Measurements from ENCODE around the gene CAMK2N2. TPM values are rescaled to one million over a fixed set of nuclear protein-coding genes. Genes with fewer than 3 reads are reported as not detected.

The CAMK2N2 gene
- total RNA-seq, 4 donors from 2014 or later: not detected

- Histone ChIP-seq H3K36me3 (peaks cover 0 to 18% (median 8%) of the 10 kb centered on the region in 4 donors), H3K27ac (peak overlapping the region; percentile 36 to 69 (median 54)), H3K4me1 (peaks cover 0 to 5% (median 2%) of the 10 kb centered on the region in 4 donors), H3K27me3 (no peaks in the 10 kb centered on the region), H3K4me3 (peak overlapping the region in 3 of 4 donors; percentile 14 to 32 (median 22)), H3K9me3 (no peaks in the 10 kb centered on the region)
- intact Hi-C loops (cut with DNase I; ENCODE audit: low total_unique reads): no loop called here
- in situ Hi-C loops (cut with MboI; ENCODE audit: low pct_ligation_motif_present in 1 of 4, low pct_unique_long_range_greater_than_20kb in 1 of 4, low sequenced_read_pairs in 3 of 4): loop anchor here in 3 of 4 donors (25.0 kb wide), 2 partner anchors 104 to 354 kb away; partner anchors contain the start of genes PARL (in 3 of the 3) and EIF2B5 (in 1 of the 3)
- TF ChIP-seq EP300 (IDR thresholded peaks at IDR 0.05; ENCODE audit: low read depth): no peak
- TF ChIP-seq POLR2A (IDR thresholded peaks at IDR 0.05): no peak
- peak; percentile 30 to 76 (median 58) for TF ChIP-seq CTCF (IDR thresholded peaks at IDR 0.05)
- peak in 2 of 3 donors; percentile 8 to 22 for TF ChIP-seq POLR2AphosphoS5 (IDR thresholded peaks at IDR 0.05)
- DNase-seq: peak; percentile 76
- WGBS, 2 donors (ENCODE audit: low coverage in 1 of 2): 24% methylated on average over 34 of the region's 46 CpGs; no CpG with 5 or more reads in 1 of the 2 donors
Observed at GRCh38 chr3:184241447-184242296, 19.7 kb downstream of the CAMK2N2 start.

- peaks cover 0 to 18% (median 8%) of the 10 kb centered on the region in 4 donors for H3K36me3 ChIP-seq
- TF ChIP-seq EP300 (IDR thresholded peaks at IDR 0.05; ENCODE audit: low read depth): no peak
- peak in 1 of 3 donors; percentile 3 for TF ChIP-seq POLR2AphosphoS5 (IDR thresholded peaks at IDR 0.05)
- intact Hi-C loops (cut with DNase I; ENCODE audit: low total_unique reads) (no loop called here), in situ Hi-C loops (cut with MboI; ENCODE audit: low pct_ligation_motif_present in 1 of 4, low pct_unique_long_range_greater_than_20kb in 1 of 4, low sequenced_read_pairs in 3 of 4) (loop anchor here in 3 of 4 donors (25.0 kb wide), 2 partner anchors 104 to 354 kb away; partner anchors contain the start of genes PARL (in 3 of the 3) and EIF2B5 (in 1 of the 3))
- H3K27me3 ChIP-seq: no peaks in the 10 kb centered on the region
- H3K4me1 ChIP-seq: peaks cover 0 to 5% (median 2%) of the 10 kb centered on the region in 4 donors
- H3K9me3 ChIP-seq: no peaks in the 10 kb centered on the region
- 51% methylated on average over 9 of the region's 17 CpGs; no CpG with 5 or more reads in 1 of the 2 donors for WGBS, 2 donors (ENCODE audit: low coverage in 1 of 2)
- no peak for DNase-seq
- peak overlapping the region in 1 of 4 donors; percentile 69 for H3K27ac ChIP-seq
- H3K4me3 ChIP-seq: peak overlapping the region in 1 of 4 donors; percentile 32
Observed at GRCh38 chr3:184241141-184241446, 20.3 kb downstream of the CAMK2N2 start.

- Histone ChIP-seq H3K27me3 (no peaks in the 10 kb centered on the region), H3K27ac (no peak overlapping the region), H3K36me3 (peaks cover 0 to 18% (median 8%) of the 10 kb centered on the region in 4 donors), H3K4me3 (no peak overlapping the region), H3K9me3 (no peaks in the 10 kb centered on the region), H3K4me1 (peaks cover 0 to 5% (median 2%) of the 10 kb centered on the region in 4 donors)
- no peak for TF ChIP-seq CTCF (IDR thresholded peaks at IDR 0.05)
- TF ChIP-seq POLR2A (IDR thresholded peaks at IDR 0.05): no peak
- no peak for TF ChIP-seq POLR2AphosphoS5 (IDR thresholded peaks at IDR 0.05)
- TF ChIP-seq EP300 (IDR thresholded peaks at IDR 0.05; ENCODE audit: low read depth): no peak
- 60 to 71% methylated on average over 1 to 4 of the region's 4 CpGs for whole genome bisulfite sequencing, 2 donors (ENCODE audit: low coverage in 1 of 2)
- intact Hi-C loops (cut with DNase I; ENCODE audit: low total_unique reads) (no loop called here), in situ Hi-C loops (cut with MboI; ENCODE audit: low pct_ligation_motif_present in 1 of 4, low pct_unique_long_range_greater_than_20kb in 1 of 4, low sequenced_read_pairs in 3 of 4) (loop anchor here in 3 of 4 donors (25.0 kb wide), 2 partner anchors 103 to 353 kb away; partner anchors contain the start of genes PARL (in 3 of the 3) and EIF2B5 (in 1 of the 3))
- DNase-seq: no peak
Observed at GRCh38 chr3:184240384-184241140, 20.8 kb downstream of the CAMK2N2 start.

- intact Hi-C loops (cut with DNase I; ENCODE audit: low total_unique reads): loop anchor here (10.0 kb wide), 2 partner anchors 95 to 345 kb away; no protein-coding TSS in a partner anchor
Observed at GRCh38 chr3:184239708-184240107, 21.6 kb downstream of the CAMK2N2 start.

More at GRCh38 chr3:184239708-184240107, 21.6 kb downstream of the CAMK2N2 start:
- Histone ChIP-seq H3K36me3 (peaks cover 0 to 15% (median 6%) of the 10 kb centered on the region in 4 donors), H3K4me3 (no peak overlapping the region), H3K27ac (no peak overlapping the region), H3K4me1 (peaks cover 0 to 5% (median 2%) of the 10 kb centered on the region in 4 donors), H3K27me3 (no peaks in the 10 kb centered on the region), H3K9me3 (no peaks in the 10 kb centered on the region)
- TF ChIP-seq EP300 (IDR thresholded peaks at IDR 0.05; ENCODE audit: low read depth) (no peak), CTCF (IDR thresholded peaks at IDR 0.05) (no peak), POLR2AphosphoS5 (IDR thresholded peaks at IDR 0.05) (no peak), POLR2A (IDR thresholded peaks at IDR 0.05) (no peak)
- WGBS, 2 donors (ENCODE audit: low coverage in 1 of 2): 82% methylated on average over 7 of the region's 7 CpGs; no CpG with 5 or more reads in 1 of the 2 donors
- DNase-seq: no peak
- in situ Hi-C loops (cut with MboI; ENCODE audit: low pct_ligation_motif_present in 1 of 4, low pct_unique_long_range_greater_than_20kb in 1 of 4, low sequenced_read_pairs in 3 of 4): loop anchor here in 3 of 4 donors (25.0 kb wide), 2 partner anchors 102 to 352 kb away; partner anchors contain the start of genes PARL (in 3 of the 3) and EIF2B5 (in 1 of the 3)

Data from transverse colon (tissue), 4 donors.